HG03196 (cell line): ENCODE results near the gene FOXP1.

Experiments
- ATAC-seq: cut with Tn5 transposase; IDR thresholded peaks from one replicate; pipeline ENCODE4 v1.9.1; 2021; ENCODE audit not compliant: unreplicated experiment

The FOXP1 gene

DNA sequence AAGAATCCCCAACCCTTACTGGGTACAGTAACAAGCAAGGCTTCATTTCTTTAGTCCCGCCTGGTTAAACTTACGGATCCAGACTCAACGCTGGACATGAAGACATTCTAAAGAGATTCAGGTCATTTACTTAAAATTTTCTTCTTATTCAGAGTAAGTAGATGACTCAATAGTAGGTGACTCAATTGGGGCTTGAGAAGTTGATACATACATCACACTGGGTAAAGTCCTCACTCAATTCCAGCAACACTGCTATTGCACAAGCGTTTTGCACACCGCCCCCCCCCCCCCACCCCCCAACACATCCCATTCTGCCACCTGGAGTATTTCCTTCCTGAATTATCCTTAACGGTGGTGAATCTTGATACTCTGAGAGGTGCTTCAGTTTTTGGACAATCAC lies 610.0 kb downstream of the FOXP1 start:
- ATAC-seq, result no peak

- no peak for ATAC-seq
Measured at GRCh38 chr3:70972855-70973254, 610.7 kb downstream of the FOXP1 start.

- no peak for ATAC-seq
Measured at GRCh38 chr3:70970952-70971351, 612.6 kb downstream of the FOXP1 start.

GRCh38 chr3:70970171-70970570 lies 613.4 kb downstream of the FOXP1 start:
- no peak for ATAC-seq

GRCh38 chr3:70963431-70964275 lies 619.9 kb downstream of the FOXP1 start:
- ATAC-seq, result no peak

DNA sequence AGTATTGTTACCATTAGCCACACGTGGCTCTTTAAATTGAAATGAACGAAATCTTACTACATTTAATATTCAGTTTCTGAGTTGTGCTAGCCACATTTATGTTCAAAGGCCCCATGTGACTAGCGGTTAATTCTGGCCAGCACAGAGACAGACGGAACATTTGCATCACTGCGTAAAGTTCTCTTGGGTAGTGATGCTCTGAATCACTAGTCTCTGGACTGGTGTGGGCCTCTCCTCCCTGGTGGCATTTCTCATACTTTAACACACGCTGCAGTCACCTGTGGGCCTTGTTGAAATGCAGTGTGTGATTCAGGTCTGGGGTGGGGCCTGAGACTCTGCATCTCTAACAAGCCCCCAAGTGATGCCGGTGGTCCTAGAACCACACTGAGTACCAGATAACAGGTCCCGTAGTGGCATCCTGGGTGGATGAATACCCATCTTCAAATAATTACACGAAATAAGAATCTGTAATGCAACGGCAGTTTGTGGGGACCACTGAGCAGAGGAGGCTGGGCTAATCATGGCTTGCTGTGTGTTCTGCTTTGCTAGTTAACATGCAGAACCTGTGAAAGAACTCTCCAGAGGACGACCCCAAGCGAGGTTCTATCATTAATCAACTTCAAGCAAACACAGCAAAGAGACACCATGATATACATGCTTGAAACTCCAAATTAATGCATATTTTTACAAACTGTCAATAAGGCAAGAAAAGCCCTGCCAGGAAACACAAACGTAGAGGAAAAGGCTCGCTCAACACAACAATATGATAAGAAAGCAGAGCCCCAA lies 623.8 kb downstream of the FOXP1 start:
- no peak for ATAC-seq

GRCh38 chr3:70952033-70952747 lies 631.3 kb downstream of the FOXP1 start:
- ATAC-seq, result no peak

DNA sequence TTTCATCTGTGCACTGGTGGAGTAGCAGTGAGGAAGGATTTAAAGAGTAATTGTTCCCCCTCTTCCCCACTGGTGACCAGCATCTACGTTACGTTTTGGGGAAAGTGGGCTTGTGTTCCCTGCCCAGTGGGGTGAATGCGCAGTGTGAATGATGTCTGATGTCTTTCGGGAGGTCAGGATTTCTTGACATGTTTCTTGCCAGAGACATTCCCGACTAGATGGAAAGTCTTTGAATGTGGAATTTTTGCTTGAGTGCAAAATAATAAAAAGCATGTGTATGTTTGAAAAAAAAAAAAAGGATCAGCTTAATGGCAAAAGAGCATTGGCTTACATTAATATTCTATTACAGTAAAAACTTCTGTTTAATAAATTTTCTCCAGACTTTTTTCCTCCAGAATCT lies 632.2 kb downstream of the FOXP1 start:
- ATAC-seq, result no peak

DNA sequence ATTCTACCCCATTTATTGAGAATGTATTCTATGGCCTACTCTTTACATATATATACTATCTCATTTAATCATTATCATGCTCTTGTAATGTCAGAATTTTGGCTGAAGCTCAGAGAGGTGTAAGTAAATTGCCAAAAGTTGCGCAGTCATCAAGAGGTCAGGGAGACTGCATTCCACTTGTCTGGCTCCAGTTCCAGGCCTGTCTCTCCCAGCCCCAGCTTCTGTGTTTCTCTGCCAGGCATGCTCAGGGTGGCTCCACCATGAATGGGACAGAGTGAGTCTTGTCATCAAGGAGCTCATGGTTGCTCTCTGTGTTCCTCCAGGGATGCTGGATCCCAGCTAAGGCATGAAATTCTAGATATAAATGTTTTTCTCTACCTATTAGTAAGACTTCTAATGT lies 635.9 kb downstream of the FOXP1 start:
- no peak for ATAC-seq

GRCh38 chr3:70943886-70944285 lies 639.6 kb downstream of the FOXP1 start:
- ATAC-seq, result no peak

GRCh38 chr3:70933105-70933810 lies 650.3 kb downstream of the FOXP1 start:
- ATAC-seq, result no peak

- no peak for ATAC-seq
Measured at GRCh38 chr3:70930066-70930465, 653.5 kb downstream of the FOXP1 start.

DNA sequence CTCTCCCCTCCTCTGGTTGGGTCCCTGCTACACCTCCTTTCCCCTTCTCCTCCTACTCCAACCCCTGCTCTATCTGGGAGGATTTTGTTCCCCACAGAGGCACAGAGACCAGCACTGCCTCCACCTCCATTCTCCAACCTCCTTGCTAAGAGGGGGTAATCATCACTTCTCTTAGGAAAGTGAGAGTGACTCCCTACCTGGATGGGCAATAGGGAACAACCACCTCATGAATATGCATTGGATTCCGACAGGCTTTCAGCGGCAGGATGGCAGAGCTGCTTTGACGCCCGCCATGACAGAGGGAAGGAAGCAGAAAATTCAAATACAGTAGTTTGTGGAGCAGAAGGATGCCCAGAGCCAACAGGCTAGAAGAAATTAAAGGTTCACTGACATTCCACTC lies 656.3 kb downstream of the FOXP1 start:
- no peak for ATAC-seq

DNA sequence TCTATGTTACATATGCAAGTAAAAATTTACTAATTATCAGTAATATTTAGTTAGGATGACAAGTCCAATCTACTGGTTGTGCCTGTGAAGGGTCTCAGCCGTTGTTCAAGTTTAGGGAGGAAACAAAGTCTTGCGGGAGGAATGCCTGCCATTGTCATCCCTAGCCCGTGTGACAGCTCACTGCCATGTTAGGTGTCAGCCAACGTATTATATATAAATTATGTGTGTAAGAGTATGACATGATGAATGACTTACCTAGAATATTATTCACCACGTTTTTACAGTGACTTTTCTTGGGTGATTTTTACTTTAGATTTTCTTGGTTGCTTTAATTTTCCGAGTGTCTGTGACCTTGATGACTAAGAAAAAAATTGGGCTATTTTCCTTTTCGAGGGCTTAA lies 656.7 kb downstream of the FOXP1 start:
- no peak for ATAC-seq

DNA sequence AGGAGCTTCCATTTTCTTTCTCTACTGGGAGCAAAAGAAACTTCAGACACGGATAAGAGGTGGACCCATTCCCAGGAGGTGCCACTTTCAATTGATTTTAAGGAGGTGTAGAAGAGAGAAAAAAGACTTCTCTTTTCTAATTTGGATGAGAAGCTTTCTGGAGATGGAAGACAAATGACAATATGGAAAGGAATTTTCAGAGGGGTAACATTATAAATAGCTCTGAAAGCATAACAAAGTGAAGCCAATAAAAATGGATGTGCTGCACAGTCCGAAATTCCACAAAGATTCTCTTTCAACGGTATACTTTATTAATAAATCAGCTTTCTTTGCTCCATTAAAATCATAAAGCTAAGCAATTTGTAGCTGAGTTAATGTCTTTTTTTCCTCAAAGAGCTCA lies 663.9 kb downstream of the FOXP1 start:
- ATAC-seq, result no peak

GRCh38 chr3:70919091-70919490 lies 664.4 kb downstream of the FOXP1 start:
- ATAC-seq, result no peak

- no peak for ATAC-seq
Measured at GRCh38 chr3:70916375-70917055, 667.0 kb downstream of the FOXP1 start.

DNA sequence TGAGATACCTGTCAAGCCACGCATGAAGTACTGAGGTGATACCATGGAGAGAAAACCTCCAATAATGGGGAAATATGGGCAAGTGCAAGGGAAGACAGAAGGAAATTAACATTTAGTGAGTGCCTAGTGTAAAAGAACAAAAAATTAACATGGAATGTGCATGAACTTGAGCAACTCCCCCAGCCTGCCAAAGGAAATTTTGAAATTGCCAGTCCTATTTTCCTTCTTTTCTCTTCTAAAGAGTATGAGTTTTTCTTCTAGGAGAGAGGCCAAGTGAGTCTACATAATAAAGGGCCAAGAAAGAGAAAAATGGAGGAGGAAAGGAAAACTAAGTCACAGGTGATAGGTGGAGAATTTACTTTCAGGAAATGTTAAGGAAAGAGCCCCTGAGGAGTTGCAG lies 668.7 kb downstream of the FOXP1 start:
- ATAC-seq, result no peak

DNA sequence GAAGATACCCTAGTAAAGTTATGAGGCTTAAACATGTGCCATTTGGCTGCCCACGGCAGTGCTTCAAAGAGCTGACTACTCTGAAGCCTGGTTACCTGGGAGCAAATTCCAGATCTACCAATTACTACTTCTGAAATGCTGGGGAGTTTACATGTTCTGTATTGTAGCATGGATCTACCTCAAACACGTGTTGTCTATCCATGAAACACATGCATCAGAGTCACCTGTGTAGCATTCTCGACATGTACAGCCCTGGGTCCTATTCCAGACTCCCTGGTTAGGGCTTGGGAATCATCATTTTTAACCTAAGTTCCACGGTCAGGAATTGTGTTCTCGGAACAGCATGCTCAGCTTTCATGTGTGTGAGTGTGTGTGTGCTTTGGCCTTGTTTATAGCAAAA lies 671.8 kb downstream of the FOXP1 start:
- ATAC-seq, result no peak

DNA sequence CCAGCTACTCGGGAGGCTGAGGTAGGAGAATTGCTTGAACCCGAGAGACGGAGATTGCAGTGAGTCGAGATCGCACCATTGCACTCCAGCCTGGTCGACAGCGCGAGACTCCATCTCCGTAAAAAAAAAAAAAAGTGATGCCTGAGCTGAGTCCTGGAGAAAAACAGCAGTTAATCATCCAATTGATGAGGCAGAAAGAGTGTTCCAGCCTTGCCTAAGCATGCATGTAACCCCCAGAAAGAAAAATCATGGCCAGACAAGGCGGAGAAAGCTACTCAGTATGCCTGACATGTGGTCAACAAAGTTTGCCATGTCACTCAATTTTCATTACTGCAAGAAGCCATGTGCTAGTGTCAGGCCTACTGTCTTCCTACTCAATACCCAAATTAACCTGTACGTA lies 678.0 kb downstream of the FOXP1 start:
- ATAC-seq, result no peak
